Psoas muscle (tissue), 8 donors: Measurements from ENCODE around the gene GRK3. TPM values are rescaled to one million over a fixed set of nuclear protein-coding genes. Genes with fewer than 3 reads are reported as not detected.

Experiments
- ATAC-seq, 4 donors: fragments of 200-7000 bp; cut with Tn5 transposase; one replicate each; pipeline ENCODE4 v1.9.1; 2020; ENCODE audit warnings: moderate library complexity in 3 of 4, mild to moderate bottlenecking in 2 of 4
- DNase-seq, 2 donors: peaks; one replicate each; pipeline ENCODE4 v3.0.0-alpha.2; 2020
- H3K27ac ChIP-seq: fragments of 200-600 bp; one replicate; pipeline ENCODE4 v1.8.0; 2022
- H3K27me3 ChIP-seq, 3 donors: fragments of 200-600 bp in 1 of 3; one replicate each; pipeline versions ENCODE4 v1.6.1 to v1.8.0; 2013 to 2022; ENCODE audit warnings: low read length in 2 of 3, mild to moderate bottlenecking in 2 of 3, moderate library complexity in 1 of 3; ENCODE audit not compliant: insufficient read depth in 3 of 3
- H3K36me3 ChIP-seq, 2 donors: fragments of 200-600 bp in 1 of 2; one replicate each; pipeline versions ENCODE4 v1.6.1 to v1.8.0; 2013 to 2022; ENCODE audit warnings: low read depth in 1 of 2, mild to moderate bottlenecking in 1 of 2, moderate library complexity in 1 of 2; ENCODE audit not compliant: insufficient read depth in 1 of 2
- H3K4me1 ChIP-seq: fragments of 200-600 bp; one replicate; pipeline ENCODE4 v1.8.0; 2022
- H3K4me3 ChIP-seq: fragments of 200-600 bp; one replicate; pipeline ENCODE4 v1.8.0; 2022; ENCODE audit warnings: mild to moderate bottlenecking
- H3K9me3 ChIP-seq: fragments of 200-600 bp; one replicate; pipeline ENCODE4 v1.8.0; 2022
- CTCF ChIP-seq: fragments of 200-600 bp; IDR thresholded peaks from one replicate; pipeline ENCODE4 v1.8.0; 2022; ENCODE audit warnings: antibody characterized with exemption
- WGBS, 3 donors: extraction: QIAGEN DNeasy Blood & Tissue Kit; methylation state at CpG; one replicate each; pipeline versions ENCODE4 v1.1.6 to v1.1.7; 2013; 5-methylcytosine and 5-hydroxymethylcytosine counted together
- intact Hi-C, 2 donors: fragments of 100-400 bp; cut with DNase I; formaldehyde crosslinking; loops; one replicate each; pipeline versions ENCODE4 v1.11.0 to v1.14.2; 2022
- polyA plus RNA-seq, 3 donors: library from polyadenylated mRNA; stranded (reverse); fragments of 200-250 nt; gene quantifications; one replicate each; pipeline ENCODE4 v1.2.3, GENCODE V29; 2013
- total RNA-seq, 4 donors: library from RNA; stranded (reverse); fragmentation: NEBNext Ultra II Directional in 2 of 4; extraction: Animal tissue kit (Norgen Biotek cat#: 25700) in 2 of 4; gene quantifications; one replicate each; pipeline versions ENCODE4 v1.2.1 to v1.2.4, GENCODE V29; 2021 to 2023
- donor health status: healthy with polysubstance abuse.
- donor health status: DM: no; HTN: no; CAD: no; lungs with moderate emphysema.
- donor health status: Bipolar disorder and iron deficiency.
- donor health status: healthy.
- donor health status: DM: yes; HTN: yes; CAD: no.
- donor health status: DM: no; HTN: no; CAD: no.
- donor health status: DM: no; HTN: no; CAD: no.
- donor health status: DM: yes; HTN: yes; CAD: no.

GRK3 gene
- total and polyA plus RNA-seq, 7 donors = 0.17 to 2.0 (median 1.3) TPM

- no peak for TF ChIP-seq CTCF
- 58 to 64% (median 61%) methylated on average over 3 of the region's 3 CpGs for WGBS, 3 donors
- no peaks in the 10 kb centered on the region for H3K36me3 ChIP-seq
- ATAC-seq = no peak
- peaks cover 6% of the 10 kb centered on the region for H3K9me3 ChIP-seq
- H3K27ac ChIP-seq = no peak overlapping the region
- H3K4me3 ChIP-seq = no peak overlapping the region
- no peaks in the 10 kb centered on the region for H3K27me3 ChIP-seq
- intact Hi-C loops = no loop called here
- no peak for DNase-seq
- no peaks in the 10 kb centered on the region for H3K4me1 ChIP-seq
These were observed 79.6 kb downstream of the GRK3 start for GRCh38 chr22:25644122-25644521.

DNA sequence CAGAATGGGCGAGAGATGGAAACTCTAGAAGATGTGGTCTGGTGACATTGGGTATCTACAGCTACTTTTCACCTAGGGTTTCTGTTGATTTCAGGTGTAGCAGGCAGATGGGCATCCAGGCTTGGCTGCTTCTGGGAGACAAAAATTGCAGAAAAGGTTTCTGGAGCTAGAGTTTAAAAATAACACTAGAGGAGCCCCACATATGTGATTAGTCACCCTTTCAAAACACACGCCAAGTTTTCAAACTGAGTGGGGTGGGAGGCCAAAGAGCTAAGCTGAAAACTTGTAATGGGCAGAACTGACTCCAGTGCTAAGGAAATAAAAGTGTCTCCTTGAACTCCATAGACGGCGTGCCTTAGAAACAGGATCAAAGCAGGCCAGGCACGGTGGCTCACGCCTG, 80.8 kb downstream of the GRK3 start:
- 75 to 88% (median 79%) methylated on average over 6 of the region's 6 CpGs for WGBS, 3 donors
- intact Hi-C loops = no loop called here
- no peaks in the 10 kb centered on the region for H3K27me3 ChIP-seq
- no peaks in the 10 kb centered on the region for H3K36me3 ChIP-seq
- no peak for ATAC-seq
- H3K4me1 ChIP-seq = no peaks in the 10 kb centered on the region
- TF ChIP-seq CTCF = no peak
- no peak overlapping the region for H3K27ac ChIP-seq
- H3K9me3 ChIP-seq = peaks cover 2% of the 10 kb centered on the region
- DNase-seq = no peak
- no peak overlapping the region for H3K4me3 ChIP-seq

DNA sequence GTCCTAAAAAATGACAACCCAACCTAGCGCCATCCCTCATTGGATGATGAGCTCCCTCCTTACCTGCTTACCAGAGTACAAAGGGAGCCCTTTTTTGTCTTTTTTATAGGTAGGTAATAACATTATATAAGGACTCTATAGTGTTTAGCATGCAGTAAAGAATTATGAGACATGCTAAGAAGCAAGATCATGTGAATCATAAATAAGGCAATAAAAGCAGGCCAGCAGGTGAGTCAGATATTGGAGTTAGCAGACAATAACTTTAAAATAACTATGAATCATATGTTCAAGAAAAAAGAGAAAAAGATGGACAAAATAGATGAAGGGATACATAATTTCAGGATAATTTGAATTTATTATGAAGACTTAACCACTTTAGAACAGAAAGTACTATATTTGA, 81.5 kb downstream of the GRK3 start:
- ATAC-seq (no peak), DNase-seq (no peak)
- H3K4me1 ChIP-seq = no peaks in the 10 kb centered on the region
- no peak overlapping the region for H3K4me3 ChIP-seq
- WGBS, 3 donors = 96 to 100% (median 97%) methylated on average over 1 of the region's 1 CpG
- no peaks in the 10 kb centered on the region for H3K9me3 ChIP-seq
- TF ChIP-seq CTCF = no peak
- H3K36me3 ChIP-seq = no peaks in the 10 kb centered on the region
- intact Hi-C loops = no loop called here
- no peaks in the 10 kb centered on the region for H3K27me3 ChIP-seq
- H3K27ac ChIP-seq = no peak overlapping the region

- no peak overlapping the region for H3K27ac ChIP-seq
- ATAC-seq = no peak
- H3K4me1 ChIP-seq = no peaks in the 10 kb centered on the region
- no peaks in the 10 kb centered on the region for H3K36me3 ChIP-seq
- intact Hi-C loops = no loop called here
- TF ChIP-seq CTCF = no peak
- no peak overlapping the region for H3K4me3 ChIP-seq
- H3K27me3 ChIP-seq = no peaks in the 10 kb centered on the region
- H3K9me3 ChIP-seq = no peaks in the 10 kb centered on the region
- DNase-seq = no peak
These were observed 86.4 kb downstream of the GRK3 start for GRCh38 chr22:25650833-25651232.

GRCh38 chr22:25651332-25652085, 87.0 kb downstream of the GRK3 start:
- intact Hi-C loops = no loop called here
- no peak for DNase-seq
- H3K27me3 ChIP-seq = no peaks in the 10 kb centered on the region
- TF ChIP-seq CTCF = no peak
- no peak for ATAC-seq
- H3K36me3 ChIP-seq = no peaks in the 10 kb centered on the region
- no peaks in the 10 kb centered on the region for H3K9me3 ChIP-seq
- no peaks in the 10 kb centered on the region for H3K4me1 ChIP-seq
- WGBS, 3 donors = 73 to 76% (median 74%) methylated on average over 4 of the region's 4 CpGs
- H3K27ac ChIP-seq = no peak overlapping the region
- no peak overlapping the region for H3K4me3 ChIP-seq
